ENCODE results near the gene GRIK3. TPM values are rescaled to one million over a fixed set of nuclear protein-coding genes. Genes with fewer than 3 reads are reported as not detected.

GRIK3 gene
- total and polyA plus RNA-seq, 2 experiments from 2014 or later, result under 0.01 TPM; not detected in 1

DNA sequence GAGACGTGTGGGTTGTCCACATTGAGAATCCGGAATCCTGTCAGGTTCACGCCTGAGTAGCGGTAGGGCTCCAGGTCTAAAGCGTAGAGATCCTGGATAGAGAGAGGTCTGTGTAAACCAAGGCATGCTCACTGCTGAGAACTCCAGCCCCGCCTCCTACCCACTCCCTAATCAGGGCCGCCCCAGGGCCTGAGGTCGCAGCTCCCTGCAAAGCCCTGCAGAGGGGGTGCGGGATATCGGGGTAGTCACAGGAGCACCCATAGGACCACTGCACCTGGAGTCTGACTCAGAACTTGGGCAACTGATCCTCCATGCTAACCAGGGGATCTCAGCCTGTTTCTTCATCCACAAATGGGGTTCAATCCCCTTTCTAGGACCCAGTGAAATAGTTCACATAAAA lies 174.4 kb downstream of the GRIK3 start:
- no peaks in the 10 kb centered on the region for H3K9me3 ChIP-seq (ENCODE audit: low read depth)
- no peaks in the 10 kb centered on the region for H3K79me2 ChIP-seq
- no peaks in the 10 kb centered on the region for H3K4me1 ChIP-seq (ENCODE audit: insufficient read depth)
- no peaks in the 10 kb centered on the region for H3K36me3 ChIP-seq (replicated peaks; ENCODE audit: insufficient read depth, low read depth)
- no peaks in the 10 kb centered on the region for H3K9me2 ChIP-seq (replicated peaks; ENCODE audit: insufficient read depth)
- H4K20me1 ChIP-seq (ENCODE audit: insufficient read depth, poor library complexity, severe bottlenecking), result no peaks in the 10 kb centered on the region
- no peak overlapping the region for H3K4me2 ChIP-seq
- H3K4me3 ChIP-seq, result no peak overlapping the region
- 87% methylated on average over 10 of the region's 10 CpGs for WGBS (ENCODE audit: low lambda C conversion rate, missing lambda C conversion rate)
- H2AFZ ChIP-seq, result no peak overlapping the region
- no peak overlapping the region for H3K27ac ChIP-seq
- H3K27me3 ChIP-seq, result peaks cover 11% of the 10 kb centered on the region
- TF ChIP-seq CTCF (IDR thresholded peaks at IDR 0.05; ENCODE audit: poor library complexity) (no peak), EZH2phosphoT487 (IDR thresholded peaks at IDR 0.05; ENCODE audit: low read depth, severe bottlenecking, unreplicated experiment) (no peak), EZH2 (IDR thresholded peaks at IDR 0.05; ENCODE audit: borderline replicate concordance) (no peak)
- no peak for DNase-seq (ENCODE audit: low spot score)

GRCh38 chr1:36858981-36859380 lies 175.3 kb downstream of the GRIK3 start:
- Histone ChIP-seq H3K9me2 (replicated peaks; ENCODE audit: insufficient read depth) (no peaks in the 10 kb centered on the region), H3K9me3 (ENCODE audit: low read depth) (no peaks in the 10 kb centered on the region), H3K4me3 (no peak overlapping the region), H2AFZ (no peak overlapping the region), H3K4me2 (no peak overlapping the region), H3K27me3 (peaks cover 18% of the 10 kb centered on the region), H3K36me3 (replicated peaks; ENCODE audit: insufficient read depth, low read depth) (no peaks in the 10 kb centered on the region), H3K4me1 (ENCODE audit: insufficient read depth) (no peaks in the 10 kb centered on the region), H4K20me1 (ENCODE audit: insufficient read depth, poor library complexity, severe bottlenecking) (no peaks in the 10 kb centered on the region), H3K27ac (no peak overlapping the region), H3K79me2 (no peaks in the 10 kb centered on the region)
- WGBS (ENCODE audit: low lambda C conversion rate, missing lambda C conversion rate), result 94% methylated on average over 13 of the region's 14 CpGs
- no peak for DNase-seq (ENCODE audit: low spot score)
- TF ChIP-seq EZH2 (IDR thresholded peaks at IDR 0.05; ENCODE audit: borderline replicate concordance) (no peak), EZH2phosphoT487 (IDR thresholded peaks at IDR 0.05; ENCODE audit: low read depth, severe bottlenecking, unreplicated experiment) (no peak), CTCF (IDR thresholded peaks at IDR 0.05; ENCODE audit: poor library complexity) (no peak)

- DNase-seq (ENCODE audit: low spot score), result no peak
- Histone ChIP-seq H3K27me3 (peaks cover 18% of the 10 kb centered on the region), H2AFZ (no peak overlapping the region), H3K27ac (no peak overlapping the region), H3K4me2 (no peak overlapping the region), H3K9me3 (ENCODE audit: low read depth) (no peaks in the 10 kb centered on the region), H4K20me1 (ENCODE audit: insufficient read depth, poor library complexity, severe bottlenecking) (no peaks in the 10 kb centered on the region), H3K9me2 (replicated peaks; ENCODE audit: insufficient read depth) (no peaks in the 10 kb centered on the region), H3K4me1 (ENCODE audit: insufficient read depth) (no peaks in the 10 kb centered on the region), H3K36me3 (replicated peaks; ENCODE audit: insufficient read depth, low read depth) (no peaks in the 10 kb centered on the region), H3K79me2 (no peaks in the 10 kb centered on the region), H3K4me3 (no peak overlapping the region)
- 98% methylated on average over 5 of the region's 5 CpGs for WGBS (ENCODE audit: low lambda C conversion rate, missing lambda C conversion rate)
- TF ChIP-seq CTCF (IDR thresholded peaks at IDR 0.05; ENCODE audit: poor library complexity), result no peak
- TF ChIP-seq EZH2phosphoT487 (IDR thresholded peaks at IDR 0.05; ENCODE audit: low read depth, severe bottlenecking, unreplicated experiment), result no peak
- no peak for TF ChIP-seq EZH2 (IDR thresholded peaks at IDR 0.05; ENCODE audit: borderline replicate concordance)
These were observed 175.8 kb downstream of the GRIK3 start for GRCh38 chr1:36858553-36858952.

DNA sequence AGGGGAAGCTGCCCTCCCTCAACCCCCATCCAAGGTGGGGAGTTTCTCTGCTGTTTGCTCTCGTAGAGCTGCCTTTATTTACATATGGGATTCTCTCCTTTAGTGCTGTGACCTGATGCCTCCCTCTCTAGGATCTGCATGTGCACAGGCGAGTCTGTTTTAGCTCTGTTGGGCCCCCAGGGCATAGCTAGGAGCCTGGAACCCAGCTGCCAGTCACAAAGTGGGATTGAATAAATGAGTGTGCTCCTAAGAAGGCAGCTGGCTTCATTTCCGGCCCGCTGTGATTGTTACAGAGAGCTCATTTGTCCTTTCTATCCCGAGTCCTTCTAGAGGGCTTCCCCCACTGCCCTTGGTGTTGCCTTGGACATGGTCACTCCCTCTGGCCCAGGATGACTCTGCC lies 176.6 kb downstream of the GRIK3 start:
- H3K79me2 ChIP-seq, result no peaks in the 10 kb centered on the region
- no peak for TF ChIP-seq EZH2 (IDR thresholded peaks at IDR 0.05; ENCODE audit: borderline replicate concordance)
- TF ChIP-seq CTCF (IDR thresholded peaks at IDR 0.05; ENCODE audit: poor library complexity), result no peak
- no peak for TF ChIP-seq EZH2phosphoT487 (IDR thresholded peaks at IDR 0.05; ENCODE audit: low read depth, severe bottlenecking, unreplicated experiment)
- H4K20me1 ChIP-seq (ENCODE audit: insufficient read depth, poor library complexity, severe bottlenecking), result no peaks in the 10 kb centered on the region
- H3K9me2 ChIP-seq (replicated peaks; ENCODE audit: insufficient read depth), result no peaks in the 10 kb centered on the region
- WGBS (ENCODE audit: low lambda C conversion rate, missing lambda C conversion rate), result 28% methylated on average over 5 of the region's 5 CpGs
- no peak overlapping the region for H3K27ac ChIP-seq
- DNase-seq (ENCODE audit: low spot score), result peak; percentile 28
- no peak overlapping the region for H3K4me3 ChIP-seq
- no peak overlapping the region for H3K4me2 ChIP-seq
- no peaks in the 10 kb centered on the region for H3K36me3 ChIP-seq (replicated peaks; ENCODE audit: insufficient read depth, low read depth)
- H3K9me3 ChIP-seq (ENCODE audit: low read depth), result no peaks in the 10 kb centered on the region
- H2AFZ ChIP-seq, result no peak overlapping the region
- H3K4me1 ChIP-seq (ENCODE audit: insufficient read depth), result no peaks in the 10 kb centered on the region
- H3K27me3 ChIP-seq, result peaks cover 18% of the 10 kb centered on the region
